ENCODE measurements around the gene DLG4.

Gene DLG4

GRCh38 chr17:7218166-7218565 lies 1.5 kb downstream of the DLG4 start:
- DNase-seq: peak in 2 of 10 donors; percentile 22 to 74
- intact Hi-C loops (cut with DNase I): no loop called here

- DNase-seq: peak in 5 of 10 donors; percentile 57 to 90 (median 67)
- intact Hi-C loops (cut with DNase I): no loop called here
Measured at GRCh38 chr17:7217113-7217987, 2.3 kb downstream of the DLG4 start.

GRCh38 chr17:7216242-7217112 lies 3.2 kb downstream of the DLG4 start:
- intact Hi-C loops (cut with DNase I): no loop called here
- DNase-seq: peak in 1 of 10 donors; percentile 13

- no peak for DNase-seq
- intact Hi-C loops (cut with DNase I): no loop called here
Measured at GRCh38 chr17:7215652-7216180, 3.9 kb downstream of the DLG4 start.

- no peak for DNase-seq
- intact Hi-C loops (cut with DNase I): no loop called here
Measured at GRCh38 chr17:7215136-7215638, 4.4 kb downstream of the DLG4 start.

- DNase-seq: peak; percentile 91 to 100 (median 98)
Measured at GRCh38 chr17:7214300-7215135, 5.1 kb downstream of the DLG4 start.

GRCh38 chr17:7213895-7214299 lies 5.7 kb downstream of the DLG4 start:
- intact Hi-C loops (cut with DNase I): no loop called here

More at GRCh38 chr17:7214300-7215135, 5.1 kb downstream of the DLG4 start:
- intact Hi-C loops (cut with DNase I): no loop called here

GRCh38 chr17:7211491-7212273 lies 8.0 kb downstream of the DLG4 start:
- no peak for DNase-seq
- intact Hi-C loops (cut with DNase I): no loop called here

More at GRCh38 chr17:7213895-7214299, 5.7 kb downstream of the DLG4 start:
- DNase-seq: peak; percentile 42 to 96 (median 76)

- intact Hi-C loops (cut with DNase I): no loop called here
- no peak for DNase-seq
Measured at GRCh38 chr17:7208754-7209460, 10.7 kb downstream of the DLG4 start.

- no peak for DNase-seq
- intact Hi-C loops (cut with DNase I): no loop called here
Measured at GRCh38 chr17:7208027-7208571, 11.5 kb downstream of the DLG4 start.

- intact Hi-C loops (cut with DNase I): no loop called here
- DNase-seq: peak in 4 of 10 donors; percentile 39 to 92 (median 85)
Measured at GRCh38 chr17:7207120-7208001, 12.3 kb downstream of the DLG4 start.

- peak in 1 of 10 donors; percentile 29 for DNase-seq
- intact Hi-C loops (cut with DNase I): no loop called here
Measured at GRCh38 chr17:7205561-7205960, 14.1 kb downstream of the DLG4 start.

- peak; percentile 66 to 97 (median 78) for DNase-seq
- intact Hi-C loops (cut with DNase I): no loop called here
Measured at GRCh38 chr17:7204828-7205461, 14.7 kb downstream of the DLG4 start.

- intact Hi-C loops (cut with DNase I): no loop called here
- DNase-seq: peak in 5 of 10 donors; percentile 39 to 91 (median 58)
Measured at GRCh38 chr17:7204336-7204735, 15.3 kb downstream of the DLG4 start.

GRCh38 chr17:7203391-7203790 lies 16.2 kb downstream of the DLG4 start:
- no peak for DNase-seq
- intact Hi-C loops (cut with DNase I): no loop called here

GRCh38 chr17:7196651-7197401 lies 22.8 kb downstream of the DLG4 start:
- peak in 2 of 10 donors; percentile 62 to 67 for DNase-seq

More at GRCh38 chr17:7196651-7197401, 22.8 kb downstream of the DLG4 start:
- intact Hi-C loops (cut with DNase I): no loop called here

Measured in posterior cingulate gyrus (tissue), 11 donors.